Liver (tissue), 9 donors: ENCODE data around the gene ZBTB21. TPM values are rescaled to one million over a fixed set of nuclear protein-coding genes. Genes with fewer than 3 reads are reported as not detected.

ENCODE experiments used
- DNase-seq: peaks from one replicate; pipeline ENCODE4 v3.0.0-alpha.2; 2017; ENCODE audit warnings: low spot score
- H3K27ac ChIP-seq, 2 donors: one replicate each; pipeline ENCODE4 v1.7.0; 2013; ENCODE audit warnings: inconsistent platforms in 2 of 2, low read length in 2 of 2, control low read depth in 1 of 2, low read depth in 1 of 2, mild to moderate bottlenecking in 1 of 2
- H3K27me3 ChIP-seq, 4 donors: one replicate each; pipeline versions ENCODE4 v1.6.1 to v1.7.0; 2013; ENCODE audit warnings: low read length in 3 of 4, inconsistent platforms in 1 of 4, mild to moderate bottlenecking in 1 of 4, moderate library complexity in 1 of 4; ENCODE audit not compliant: control insufficient read depth in 4 of 4, insufficient read depth in 4 of 4
- H3K36me3 ChIP-seq, 4 donors: one replicate each; pipeline versions ENCODE4 v1.6.1 to v1.7.0; 2013; ENCODE audit warnings: low read length in 3 of 4, mild to moderate bottlenecking in 3 of 4, low read depth in 1 of 4, moderate library complexity in 1 of 4; ENCODE audit not compliant: control insufficient read depth in 4 of 4, insufficient read depth in 3 of 4
- H3K4me1 ChIP-seq, 4 donors: one replicate each; pipeline versions ENCODE4 v1.6.1 to v1.7.0; 2013; ENCODE audit warnings: low read length in 3 of 4, mild to moderate bottlenecking in 3 of 4, moderate library complexity in 1 of 4; ENCODE audit not compliant: control insufficient read depth in 4 of 4, insufficient read depth in 4 of 4
- H3K4me3 ChIP-seq, 3 donors: one replicate each; pipeline versions ENCODE4 v1.6.1 to v1.7.0; 2013; ENCODE audit warnings: low read length in 3 of 3, control low read depth in 1 of 3, low read depth in 1 of 3, mild to moderate bottlenecking in 1 of 3
- H3K9ac ChIP-seq, 2 donors: one replicate each; pipeline ENCODE4 v1.7.0; 2013; ENCODE audit warnings: low read length in 2 of 2, mild to moderate bottlenecking in 2 of 2, moderate library complexity in 2 of 2, control low read depth in 1 of 2, low read depth in 1 of 2
- H3K9me3 ChIP-seq, 4 donors: one replicate each; pipeline versions ENCODE4 v1.6.1 to v1.7.0; 2013; ENCODE audit warnings: low read length in 3 of 4; ENCODE audit not compliant: control insufficient read depth in 4 of 4
- EGR1 ChIP-seq, 2 donors: IDR thresholded peaks; 2 replicates each; pipeline ENCODE4 v1.6.1; 2016 to 2018; ENCODE audit warnings: antibody characterized with exemption in 2 of 2, low read depth in 2 of 2
- FOXA1 ChIP-seq: IDR thresholded peaks from 2 replicates; pipeline ENCODE4 v1.6.1; 2016; ENCODE audit warnings: antibody characterized with exemption
- FOXA2 ChIP-seq: IDR thresholded peaks from 2 replicates; pipeline ENCODE4 v1.6.1; 2016; ENCODE audit warnings: antibody characterized with exemption
- GABPA ChIP-seq, 2 donors: IDR thresholded peaks in 1 of 2; conservative IDR thresholded peaks in 1 of 2; 2 replicates each; pipeline ENCODE4 v1.6.1; 2016; ENCODE audit warnings: antibody characterized with exemption in 2 of 2, mild to moderate bottlenecking in 1 of 2, moderate library complexity in 1 of 2
- HNF4A ChIP-seq, 2 donors: conservative IDR thresholded peaks; 2 replicates each; pipeline ENCODE4 v1.6.1; 2016; ENCODE audit warnings: antibody characterized with exemption in 2 of 2, mild to moderate bottlenecking in 2 of 2
- HNF4G ChIP-seq: IDR thresholded peaks from 2 replicates; pipeline ENCODE4 v1.6.1; 2016; ENCODE audit warnings: antibody characterized with exemption
- JUND ChIP-seq, 2 donors: IDR thresholded peaks; 2 replicates each; pipeline ENCODE4 v1.6.1; 2016; ENCODE audit warnings: antibody characterized with exemption in 2 of 2
- NR2F2 ChIP-seq: IDR thresholded peaks from 2 replicates; pipeline ENCODE4 v1.6.1; 2016; ENCODE audit warnings: antibody characterized with exemption
- RAD21 ChIP-seq, 2 donors: IDR thresholded peaks; 2 replicates each; pipeline ENCODE4 v1.6.1; 2016; ENCODE audit warnings: antibody characterized with exemption in 2 of 2, mild to moderate bottlenecking in 2 of 2
- RXRA ChIP-seq, 2 donors: IDR thresholded peaks; 2 replicates each; pipeline ENCODE4 v1.6.1; 2017 to 2018; ENCODE audit warnings: antibody characterized with exemption in 2 of 2, mild to moderate bottlenecking in 1 of 2
- SP1 ChIP-seq: IDR thresholded peaks from 2 replicates; pipeline ENCODE4 v1.6.1; 2018; ENCODE audit warnings: antibody characterized with exemption, mild to moderate bottlenecking
- YY1 ChIP-seq: IDR thresholded peaks from 2 replicates; pipeline ENCODE4 v1.6.1; 2016; ENCODE audit warnings: antibody characterized with exemption, mild to moderate bottlenecking
- WGBS: extraction: QIAGEN DNeasy Blood & Tissue Kit; methylation state at CpG from one replicate; pipeline ENCODE4 v1.1.7; 2013; 5-methylcytosine and 5-hydroxymethylcytosine counted together
- polyA plus RNA-seq, 2 donors: library from polyadenylated mRNA; stranded (reverse) in 1 of 2; unstranded in 1 of 2; fragments of 200-250 nt in 1 of 2; fragments of >200 nt in 1 of 2; fragmentation: Nextera tagmentation in 1 of 2; extraction: Ambion mirVana in 1 of 2; gene quantifications; one replicate each; pipeline versions ENCODE4 v1.2.1 to v1.2.3, GENCODE V29; 2013 to 2015
- total RNA-seq, 2 donors: library from RNA; depleted of rRNA; stranded (reverse); fragments of >200 nt; gene quantifications; one replicate each; pipeline ENCODE4 v1.2.3, GENCODE V29; 2014
- TF ChIP-seq, protein P1 (sequence below): IDR thresholded peaks from 2 replicates; pipeline ENCODE4 v1.6.1; 2016; ENCODE audit warnings: antibody characterized with exemption, mild to moderate bottlenecking
- TF ChIP-seq, protein P2 (sequence below): fragments of 150-350 bp; IDR thresholded peaks from 2 replicates; pipeline ENCODE4 v1.5.1; 2017; ENCODE audit warnings: improper control_type of control experiment, low read depth, low read length; ENCODE audit not compliant: missing input control
- TF ChIP-seq, protein P3 (sequence below): IDR thresholded peaks from 2 replicates; pipeline ENCODE4 v1.6.1; 2016; ENCODE audit warnings: antibody characterized with exemption
- TF ChIP-seq, protein P4 (sequence below): IDR thresholded peaks from 2 replicates; pipeline ENCODE4 v1.6.1; 2016; ENCODE audit warnings: antibody characterized with exemption
- donor health status: healthy.
- donor health status: healthy.
- donor health status: healthy.
- donor health status: healthy.
- donor health status: healthy.

The ZBTB21 gene
- total RNA-seq (10 to 100 TPM in 1 of 2 donors, 1 to 10 TPM in 1; 3.1 to 14.1 TPM), polyA plus RNA-seq (1 to 10 TPM; 3.5 to 4.6 TPM)

DNA sequence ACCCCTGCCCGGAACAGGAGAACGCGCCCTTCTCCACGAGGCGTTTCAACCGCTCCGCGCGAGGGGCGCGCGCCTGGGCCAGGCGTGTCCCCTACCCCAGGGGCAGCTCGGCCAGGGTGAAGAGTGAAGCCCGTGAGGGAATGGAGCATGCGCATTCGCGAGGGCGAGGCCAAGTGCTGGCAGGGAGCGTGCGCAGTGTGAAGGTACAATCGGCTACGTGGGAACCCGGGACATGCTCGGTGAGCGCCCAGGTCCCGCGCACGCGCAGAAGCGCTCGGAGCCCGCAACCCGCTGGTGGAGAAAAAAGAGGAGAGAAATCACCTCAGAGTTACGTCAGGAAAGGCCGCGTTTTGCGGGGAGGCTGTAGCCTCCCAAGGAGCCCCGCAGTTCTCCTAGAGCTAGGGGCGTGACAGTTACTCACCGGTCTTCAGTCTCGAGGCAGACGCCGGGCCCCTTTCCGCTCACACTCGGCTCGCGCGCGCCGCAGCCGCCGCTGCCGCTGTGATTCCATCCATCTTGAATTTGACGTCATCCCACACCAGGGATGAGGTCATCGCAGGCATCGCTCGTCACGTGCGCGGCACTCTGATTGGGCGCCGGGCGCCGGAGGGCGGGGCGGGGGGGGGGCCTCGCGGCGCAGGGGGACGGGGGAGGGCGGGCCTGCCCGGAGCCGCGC lies at the start of gene ZBTB21:
Gene ZBTB21, minus strand, starts transcription at position 530 of the 676 bp plus-strand sequence. CDS start 16,265 bp downstream, outside the sequence.
- DNase-seq, result peak; percentile 96
- H3K4me1 ChIP-seq, result peaks cover 0 to 8% (median 1%) of the 10 kb centered on the region in 4 donors
- TF ChIP-seq JUND (IDR thresholded peaks at IDR 0.05) (peak; percentile 90 to 92), RAD21 (IDR thresholded peaks at IDR 0.05) (peak in 1 of 2 donors; percentile 24), HNF4G (no peak), NR2F2 (no peak), GABPA (IDR thresholded peaks at IDR 0.05 in 1 of 2, conservative IDR thresholded peaks at IDR 0.05 in 1 of 2) (no peak), HNF4A (conservative IDR thresholded peaks at IDR 0.05) (peak in 1 of 2 donors; percentile 43), FOXA2 (no peak), RXRA (IDR thresholded peaks at IDR 0.05) (peak in 1 of 2 donors; percentile 24), YY1 (peak; percentile 96), EGR1 (IDR thresholded peaks at IDR 0.05; ENCODE audit: low read depth in 2 of 2) (peak in 1 of 2 donors; percentile 32), FOXA1 (no peak), SP1 (peak; percentile 25)
- TF ChIP-seq, protein P1, sequence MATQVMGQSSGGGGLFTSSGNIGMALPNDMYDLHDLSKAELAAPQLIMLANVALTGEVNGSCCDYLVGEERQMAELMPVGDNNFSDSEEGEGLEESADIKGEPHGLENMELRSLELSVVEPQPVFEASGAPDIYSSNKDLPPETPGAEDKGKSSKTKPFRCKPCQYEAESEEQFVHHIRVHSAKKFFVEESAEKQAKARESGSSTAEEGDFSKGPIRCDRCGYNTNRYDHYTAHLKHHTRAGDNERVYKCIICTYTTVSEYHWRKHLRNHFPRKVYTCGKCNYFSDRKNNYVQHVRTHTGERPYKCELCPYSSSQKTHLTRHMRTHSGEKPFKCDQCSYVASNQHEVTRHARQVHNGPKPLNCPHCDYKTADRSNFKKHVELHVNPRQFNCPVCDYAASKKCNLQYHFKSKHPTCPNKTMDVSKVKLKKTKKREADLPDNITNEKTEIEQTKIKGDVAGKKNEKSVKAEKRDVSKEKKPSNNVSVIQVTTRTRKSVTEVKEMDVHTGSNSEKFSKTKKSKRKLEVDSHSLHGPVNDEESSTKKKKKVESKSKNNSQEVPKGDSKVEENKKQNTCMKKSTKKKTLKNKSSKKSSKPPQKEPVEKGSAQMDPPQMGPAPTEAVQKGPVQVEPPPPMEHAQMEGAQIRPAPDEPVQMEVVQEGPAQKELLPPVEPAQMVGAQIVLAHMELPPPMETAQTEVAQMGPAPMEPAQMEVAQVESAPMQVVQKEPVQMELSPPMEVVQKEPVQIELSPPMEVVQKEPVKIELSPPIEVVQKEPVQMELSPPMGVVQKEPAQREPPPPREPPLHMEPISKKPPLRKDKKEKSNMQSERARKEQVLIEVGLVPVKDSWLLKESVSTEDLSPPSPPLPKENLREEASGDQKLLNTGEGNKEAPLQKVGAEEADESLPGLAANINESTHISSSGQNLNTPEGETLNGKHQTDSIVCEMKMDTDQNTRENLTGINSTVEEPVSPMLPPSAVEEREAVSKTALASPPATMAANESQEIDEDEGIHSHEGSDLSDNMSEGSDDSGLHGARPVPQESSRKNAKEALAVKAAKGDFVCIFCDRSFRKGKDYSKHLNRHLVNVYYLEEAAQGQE, result peak; percentile 15
- TF ChIP-seq, protein P2, sequence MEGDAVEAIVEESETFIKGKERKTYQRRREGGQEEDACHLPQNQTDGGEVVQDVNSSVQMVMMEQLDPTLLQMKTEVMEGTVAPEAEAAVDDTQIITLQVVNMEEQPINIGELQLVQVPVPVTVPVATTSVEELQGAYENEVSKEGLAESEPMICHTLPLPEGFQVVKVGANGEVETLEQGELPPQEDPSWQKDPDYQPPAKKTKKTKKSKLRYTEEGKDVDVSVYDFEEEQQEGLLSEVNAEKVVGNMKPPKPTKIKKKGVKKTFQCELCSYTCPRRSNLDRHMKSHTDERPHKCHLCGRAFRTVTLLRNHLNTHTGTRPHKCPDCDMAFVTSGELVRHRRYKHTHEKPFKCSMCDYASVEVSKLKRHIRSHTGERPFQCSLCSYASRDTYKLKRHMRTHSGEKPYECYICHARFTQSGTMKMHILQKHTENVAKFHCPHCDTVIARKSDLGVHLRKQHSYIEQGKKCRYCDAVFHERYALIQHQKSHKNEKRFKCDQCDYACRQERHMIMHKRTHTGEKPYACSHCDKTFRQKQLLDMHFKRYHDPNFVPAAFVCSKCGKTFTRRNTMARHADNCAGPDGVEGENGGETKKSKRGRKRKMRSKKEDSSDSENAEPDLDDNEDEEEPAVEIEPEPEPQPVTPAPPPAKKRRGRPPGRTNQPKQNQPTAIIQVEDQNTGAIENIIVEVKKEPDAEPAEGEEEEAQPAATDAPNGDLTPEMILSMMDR, result no peak
- TF ChIP-seq, protein P3, sequence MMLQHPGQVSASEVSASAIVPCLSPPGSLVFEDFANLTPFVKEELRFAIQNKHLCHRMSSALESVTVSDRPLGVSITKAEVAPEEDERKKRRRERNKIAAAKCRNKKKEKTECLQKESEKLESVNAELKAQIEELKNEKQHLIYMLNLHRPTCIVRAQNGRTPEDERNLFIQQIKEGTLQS, result no peak
- TF ChIP-seq, protein P4, sequence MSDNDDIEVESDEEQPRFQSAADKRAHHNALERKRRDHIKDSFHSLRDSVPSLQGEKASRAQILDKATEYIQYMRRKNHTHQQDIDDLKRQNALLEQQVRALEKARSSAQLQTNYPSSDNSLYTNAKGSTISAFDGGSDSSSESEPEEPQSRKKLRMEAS, result no peak
- H3K9me3 ChIP-seq, result peaks cover 0 to 1% (median 0%) of the 10 kb centered on the region in 4 donors
- H3K4me3 ChIP-seq, result peak within 1 kb of the TSS; percentile 61 to 93 (median 83)
- peak within 1 kb of the TSS; percentile 84 to 90 for H3K9ac ChIP-seq
- H3K36me3 ChIP-seq, result peaks cover 0 to 4% (median 3%) of the 10 kb centered on the region in 4 donors
- no peaks in the 10 kb centered on the region for H3K27me3 ChIP-seq
- under 1% methylated on average over 75 of the region's 75 CpGs for WGBS
- peak within 1 kb of the TSS; percentile 88 to 99 for H3K27ac ChIP-seq

DNA sequence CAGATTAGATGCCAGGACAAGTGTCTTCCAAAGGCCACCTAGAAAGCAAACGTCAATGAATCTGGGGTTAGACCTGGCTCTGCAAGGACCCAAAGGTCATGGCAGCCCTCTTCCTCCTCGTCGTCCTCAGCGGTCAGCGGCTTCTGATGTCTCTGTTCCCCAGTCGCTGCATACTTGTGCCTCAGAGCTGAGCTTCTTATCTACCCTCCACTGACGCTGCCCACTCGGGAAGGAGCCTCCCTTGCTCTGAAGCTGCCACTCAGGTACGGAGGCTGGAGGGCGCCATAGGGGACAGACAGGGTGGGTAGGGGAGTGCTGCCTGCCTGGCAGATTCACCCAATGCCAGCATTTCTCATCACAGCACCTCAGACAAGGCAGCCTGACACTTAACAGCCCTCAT lies 49.6 kb upstream of the ZBTB21 start:
- TF ChIP-seq JUND (IDR thresholded peaks at IDR 0.05) (no peak), FOXA1 (no peak)
- Histone ChIP-seq H3K9me3 (peaks cover 0 to under 1% (median 0%) of the 10 kb centered on the region in 4 donors), H3K4me3 (no peak overlapping the region), H3K27me3 (peaks cover 0 to 8% (median 0%) of the 10 kb centered on the region in 4 donors), H3K36me3 (no peaks in the 10 kb centered on the region), H3K9ac (no peak overlapping the region), H3K4me1 (peaks cover 10 to 44% (median 33%) of the 10 kb centered on the region in 4 donors), H3K27ac (no peak overlapping the region)
- 73% methylated on average over 10 of the region's 10 CpGs for WGBS
- no peak for DNase-seq
